NCI-H774 (cell line): ENCODE measurements around the gene ADORA2A.
"Not testable (repeated sequence)": the region's sequence is repeated elsewhere in the genome, so short reads cannot be mapped to it uniquely, and the experiment has no call there.

Experiments used
- DNase-seq: peaks from one replicate; lab custom pipeline; 2025; lab: John Stamatoyannopoulos, UW

Gene ADORA2A

GRCh38 chr22:24489011-24489410 lies 61.6 kb downstream of the ADORA2A start:
- DNase-seq = no peak

- not testable (repeated sequence) for DNase-seq
Observed at GRCh38 chr22:24489434-24489833, 62.0 kb downstream of the ADORA2A start.
